ENCODE data around the gene ATXN1.

GRCh38 chr6:16440636-16441212 is 320.5 kb downstream of the ATXN1 start:
- TF ChIP-seq, protein P1, sequence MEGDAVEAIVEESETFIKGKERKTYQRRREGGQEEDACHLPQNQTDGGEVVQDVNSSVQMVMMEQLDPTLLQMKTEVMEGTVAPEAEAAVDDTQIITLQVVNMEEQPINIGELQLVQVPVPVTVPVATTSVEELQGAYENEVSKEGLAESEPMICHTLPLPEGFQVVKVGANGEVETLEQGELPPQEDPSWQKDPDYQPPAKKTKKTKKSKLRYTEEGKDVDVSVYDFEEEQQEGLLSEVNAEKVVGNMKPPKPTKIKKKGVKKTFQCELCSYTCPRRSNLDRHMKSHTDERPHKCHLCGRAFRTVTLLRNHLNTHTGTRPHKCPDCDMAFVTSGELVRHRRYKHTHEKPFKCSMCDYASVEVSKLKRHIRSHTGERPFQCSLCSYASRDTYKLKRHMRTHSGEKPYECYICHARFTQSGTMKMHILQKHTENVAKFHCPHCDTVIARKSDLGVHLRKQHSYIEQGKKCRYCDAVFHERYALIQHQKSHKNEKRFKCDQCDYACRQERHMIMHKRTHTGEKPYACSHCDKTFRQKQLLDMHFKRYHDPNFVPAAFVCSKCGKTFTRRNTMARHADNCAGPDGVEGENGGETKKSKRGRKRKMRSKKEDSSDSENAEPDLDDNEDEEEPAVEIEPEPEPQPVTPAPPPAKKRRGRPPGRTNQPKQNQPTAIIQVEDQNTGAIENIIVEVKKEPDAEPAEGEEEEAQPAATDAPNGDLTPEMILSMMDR (IDR thresholded peaks at IDR 0.05; ENCODE audit: low read depth, low read length, poor library complexity, severe bottlenecking): no peak
- TF ChIP-seq EZH2phosphoT487 (IDR thresholded peaks at IDR 0.05; ENCODE audit: borderline replicate concordance, low read length): no peak
